Stimulated activated CD4-positive, alpha-beta T cell treated with anti-CD3 and anti-CD28 coated beads, Interleukin-1b, Interleukin-23, amount 100 ng/mL, for 4 hours (primary cell): ENCODE measurements around the gene DOCK10.
A peak's percentile ranks its signal among the peaks of the same experiment; 100 is the strongest.

Experiments used
- DNase-seq, 2 donors: peaks; one replicate each; pipeline ENCODE4 v3.0.0-alpha.2; 2020; ENCODE audit warnings: low read depth in 2 of 2

DOCK10 gene

DNA sequence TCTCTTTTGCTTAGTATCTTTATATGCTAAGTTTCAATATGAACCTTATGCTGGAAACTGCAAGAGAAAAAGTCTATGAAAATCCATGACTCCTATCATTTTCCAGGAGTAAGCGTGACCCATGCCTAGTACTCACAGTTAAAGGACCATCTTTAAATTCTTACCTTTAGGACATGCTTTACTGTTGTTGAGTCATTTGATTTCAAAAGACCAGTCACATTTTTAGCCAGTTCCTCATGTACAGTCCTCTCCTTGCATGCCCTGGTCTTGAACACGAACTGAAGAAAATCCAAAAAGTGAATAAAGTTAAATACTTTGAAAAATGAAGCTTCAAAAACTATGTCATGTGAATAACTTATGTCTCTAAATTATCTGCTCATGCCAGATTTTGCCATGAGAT, 208.3 kb downstream of the DOCK10 start:
- DNase-seq, result no peak

DNA sequence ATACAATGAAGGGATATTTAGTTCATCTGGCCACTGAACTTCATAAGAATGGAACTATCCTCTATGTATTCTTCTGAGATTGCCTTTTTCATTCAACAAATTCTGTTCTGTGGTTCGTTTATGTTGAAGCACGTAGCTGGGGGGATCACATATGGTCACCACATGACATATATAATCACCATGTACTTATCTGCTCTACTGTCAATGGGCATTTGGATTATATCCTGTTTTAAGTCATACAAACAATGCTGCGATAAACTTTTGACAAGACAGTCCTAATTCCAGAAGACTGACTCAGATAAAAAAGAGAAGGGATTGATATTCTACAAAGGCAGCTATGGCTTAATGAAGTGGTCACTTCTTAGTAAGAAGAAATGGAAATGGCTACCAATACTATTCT, 210.1 kb downstream of the DOCK10 start:
- no peak for DNase-seq

DNA sequence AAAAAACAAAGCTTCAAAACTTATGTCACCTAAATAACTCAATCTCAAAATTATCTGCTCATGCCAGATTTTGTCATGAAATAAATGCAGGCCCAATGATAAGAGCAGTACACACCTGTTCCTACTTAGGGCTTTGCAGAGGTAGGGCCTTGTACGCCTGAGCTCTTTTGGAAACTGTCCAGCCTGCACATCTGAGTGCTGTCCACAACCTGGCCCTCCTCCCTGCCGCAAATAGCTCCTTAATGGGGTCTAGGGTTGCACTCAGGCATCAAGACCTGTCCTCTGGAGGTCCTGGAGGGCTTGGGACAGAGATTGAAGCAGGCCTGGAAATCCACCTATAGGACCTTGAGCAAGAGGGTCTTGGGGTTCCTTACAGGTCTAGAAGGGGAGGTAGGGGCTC, 210.7 kb downstream of the DOCK10 start:
- no peak for DNase-seq

DNA sequence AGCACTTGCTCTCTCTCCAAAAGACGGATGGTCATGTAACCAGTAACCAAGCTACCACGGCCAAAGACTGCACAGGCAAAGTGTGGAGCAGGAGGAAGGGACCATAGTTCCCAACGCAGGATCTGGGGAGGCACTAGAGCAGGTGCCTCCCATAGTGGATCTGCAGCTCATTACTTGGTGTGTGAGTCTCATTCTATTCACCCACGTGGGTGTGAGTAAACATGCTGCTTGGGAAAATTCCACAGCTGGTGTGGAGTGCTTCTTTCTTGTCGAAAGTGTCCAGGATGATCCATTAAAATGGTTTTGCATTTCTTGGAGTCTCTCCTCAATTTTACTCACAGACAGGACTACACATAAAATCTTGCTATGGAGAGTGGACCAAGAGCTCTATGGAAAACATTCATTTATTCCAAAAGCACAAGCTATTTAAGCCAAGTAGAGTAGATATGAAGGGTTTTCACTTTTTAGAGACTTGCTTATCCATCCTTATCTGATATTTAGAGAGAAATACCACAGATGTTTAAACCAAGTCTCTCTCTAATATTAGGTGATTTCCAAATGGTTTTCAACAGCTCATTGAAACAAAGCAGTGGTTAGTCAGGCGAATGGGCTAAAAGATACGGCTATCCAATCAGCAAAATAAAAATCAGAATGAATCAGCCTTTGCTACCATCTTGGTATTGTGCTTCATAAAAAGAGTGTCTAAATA, 221.8 kb downstream of the DOCK10 start:
- DNase-seq, result no peak

DNA sequence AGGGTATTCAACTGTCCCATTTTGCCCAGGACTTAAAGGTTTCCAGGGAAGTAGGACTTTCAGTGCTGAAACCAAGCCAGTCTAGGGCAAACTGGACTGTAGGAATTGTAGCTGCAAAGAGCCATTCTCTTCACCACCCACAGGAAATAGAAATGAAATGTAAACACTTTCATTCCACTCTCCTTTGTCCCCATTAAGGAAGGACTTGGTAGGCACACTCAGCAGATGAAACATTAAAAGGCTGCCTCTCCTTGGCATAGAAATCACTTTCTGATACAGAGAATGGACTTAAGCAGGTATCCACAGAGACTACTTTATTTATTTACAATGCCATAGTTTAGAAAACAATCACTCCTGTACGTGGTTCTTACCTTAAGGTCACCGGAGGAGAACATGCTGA, 223.2 kb downstream of the DOCK10 start:
- DNase-seq, result no peak

DNA sequence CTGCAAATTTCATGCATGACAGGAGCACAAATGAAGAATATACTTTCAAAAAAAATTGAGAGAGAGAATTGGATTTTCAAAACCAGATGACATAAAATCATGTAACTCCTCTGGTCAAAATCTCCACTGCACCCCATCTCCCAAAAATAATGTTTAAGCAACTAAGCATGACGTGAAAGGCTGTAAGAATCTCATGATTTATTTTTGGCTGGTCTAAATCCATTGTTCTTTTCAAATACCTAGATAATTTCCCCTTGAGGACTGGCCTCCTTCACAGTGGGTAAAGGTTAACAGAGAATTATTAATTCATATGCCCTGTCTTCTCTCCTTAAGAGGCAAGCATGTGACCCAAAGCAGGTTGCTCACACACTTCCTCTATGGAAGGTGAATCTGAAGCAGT, 224.6 kb downstream of the DOCK10 start:
- DNase-seq, result no peak

DNA sequence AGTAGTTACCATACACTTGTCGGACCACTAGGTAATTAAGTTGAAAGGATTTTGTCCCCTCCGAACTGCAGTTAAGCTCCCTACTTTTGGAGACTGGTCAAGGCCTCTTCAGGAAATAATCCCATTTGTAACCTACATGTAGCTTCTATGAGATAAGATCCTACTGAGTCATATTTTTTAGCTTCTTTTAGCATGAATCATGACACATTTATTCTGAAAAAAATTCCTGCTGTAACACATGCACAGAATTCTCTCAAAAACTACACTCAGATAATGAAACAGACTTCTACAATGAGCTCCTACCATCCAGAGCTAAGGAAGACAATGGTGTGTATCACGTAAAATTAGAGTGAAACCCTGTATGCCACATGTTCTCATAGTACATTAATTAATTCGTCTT, 225.5 kb downstream of the DOCK10 start:
- DNase-seq, result no peak

DNA sequence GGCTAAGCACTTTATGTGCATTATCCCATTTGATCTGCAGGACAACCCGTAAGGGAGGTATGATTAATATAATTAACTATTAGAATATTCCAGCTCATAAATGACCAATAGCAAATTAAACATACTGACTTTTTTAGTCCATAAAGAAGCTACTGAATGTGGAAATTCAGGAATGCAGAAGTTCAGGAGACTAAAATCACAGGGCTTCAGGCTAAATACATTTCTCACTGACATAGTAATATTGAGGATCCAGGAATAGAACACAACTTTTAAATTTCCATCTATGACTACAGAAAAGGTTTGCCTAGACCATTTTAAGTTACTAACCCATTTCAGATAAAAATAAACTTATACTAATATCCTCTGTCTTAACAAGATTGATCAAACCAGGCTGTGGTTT, 228.7 kb downstream of the DOCK10 start:
- DNase-seq, result no peak

DNA sequence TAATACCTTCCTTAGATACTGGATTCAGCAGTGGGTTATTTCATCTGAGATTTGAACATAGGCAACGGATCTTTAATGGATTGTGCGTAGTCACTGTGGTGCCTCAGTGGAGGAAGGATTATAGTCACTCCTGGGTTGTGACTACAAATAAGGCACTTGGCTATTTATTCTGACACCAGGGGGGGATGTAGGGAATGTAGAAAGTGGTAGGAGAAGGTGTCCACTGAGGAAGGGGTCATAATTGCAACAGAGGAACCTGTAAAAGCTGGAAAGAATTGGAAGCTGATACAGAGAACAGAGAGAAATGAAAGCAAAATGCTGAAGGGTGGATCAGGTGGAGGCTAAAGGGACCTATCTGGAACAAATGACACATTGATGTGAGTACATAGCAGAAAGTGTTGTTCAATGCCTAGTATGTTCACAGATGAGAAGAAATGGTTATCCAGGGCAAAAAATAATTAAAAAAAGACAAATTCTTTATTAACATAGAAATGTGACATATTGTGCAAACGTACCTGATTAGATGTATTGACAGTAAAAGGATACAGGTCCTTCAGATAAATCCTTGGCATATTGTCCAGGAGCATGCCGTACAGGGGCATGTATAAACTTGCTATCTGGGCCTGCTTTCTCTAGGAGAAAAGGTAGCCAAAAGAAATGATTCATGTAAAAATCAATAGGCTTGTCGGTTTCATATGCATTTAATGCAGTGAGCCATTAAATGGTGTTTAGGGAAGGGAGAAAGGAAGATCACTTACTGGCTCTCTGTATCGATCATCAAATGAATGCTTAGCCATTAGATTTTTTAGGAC, 234.9 kb downstream of the DOCK10 start:
- no peak for DNase-seq

DNA sequence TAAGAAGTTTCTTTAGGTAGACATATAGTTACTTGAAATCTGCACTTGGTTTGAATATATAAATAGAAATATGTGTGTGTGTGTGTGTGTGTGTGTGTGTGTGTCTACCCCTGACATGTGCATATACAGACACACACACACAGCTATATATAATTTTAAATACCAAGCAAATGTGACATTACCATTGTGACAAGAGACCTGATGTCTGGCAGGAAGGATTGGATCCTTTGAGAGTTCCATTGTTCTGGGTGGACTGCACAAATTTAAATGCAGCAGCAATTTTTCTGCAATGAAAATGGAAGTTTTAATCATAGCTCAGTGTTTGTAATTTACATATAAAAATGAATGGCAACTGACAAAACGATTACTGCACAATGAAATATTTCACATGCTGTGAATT, 238.3 kb downstream of the DOCK10 start:
- DNase-seq, result no peak

DNA sequence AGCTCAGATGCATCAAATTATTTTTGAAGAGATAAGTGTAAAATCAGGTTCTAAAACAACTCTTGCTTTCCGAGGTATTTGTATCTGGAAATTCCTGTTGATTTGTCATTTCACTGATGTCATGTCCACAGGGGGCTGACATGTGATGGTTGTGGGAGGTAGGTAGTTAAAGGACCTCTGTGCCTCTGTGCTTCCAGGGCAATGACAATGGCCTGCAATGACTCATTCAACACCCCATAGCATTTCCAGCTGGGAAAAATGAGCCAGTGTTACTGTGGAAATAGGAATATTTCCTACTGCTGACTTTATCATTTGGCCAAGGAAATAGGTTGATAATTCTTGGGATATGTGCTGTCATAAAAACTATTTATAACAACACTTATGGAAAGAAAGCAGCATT, 239.9 kb downstream of the DOCK10 start:
- DNase-seq, result no peak

DNA sequence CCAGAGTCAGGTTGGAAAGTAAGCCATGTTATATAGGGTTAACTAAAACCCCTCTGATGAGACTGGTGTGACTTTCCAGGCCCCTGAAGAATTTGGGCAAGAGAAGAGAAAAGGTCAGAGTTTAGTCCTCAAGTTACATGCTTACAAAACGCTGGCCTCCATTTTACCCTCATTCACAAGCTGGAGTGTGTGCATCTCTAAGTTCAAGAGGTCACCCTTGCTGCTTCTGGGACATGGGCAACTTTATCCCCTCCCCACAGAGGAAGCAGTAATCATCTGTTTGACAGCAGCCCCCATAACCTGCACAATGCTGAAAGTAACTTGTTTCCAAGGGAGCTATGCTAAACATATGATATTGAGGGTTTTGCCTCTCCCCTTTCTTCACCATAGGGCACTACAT, 240.9 kb downstream of the DOCK10 start:
- no peak for DNase-seq

DNA sequence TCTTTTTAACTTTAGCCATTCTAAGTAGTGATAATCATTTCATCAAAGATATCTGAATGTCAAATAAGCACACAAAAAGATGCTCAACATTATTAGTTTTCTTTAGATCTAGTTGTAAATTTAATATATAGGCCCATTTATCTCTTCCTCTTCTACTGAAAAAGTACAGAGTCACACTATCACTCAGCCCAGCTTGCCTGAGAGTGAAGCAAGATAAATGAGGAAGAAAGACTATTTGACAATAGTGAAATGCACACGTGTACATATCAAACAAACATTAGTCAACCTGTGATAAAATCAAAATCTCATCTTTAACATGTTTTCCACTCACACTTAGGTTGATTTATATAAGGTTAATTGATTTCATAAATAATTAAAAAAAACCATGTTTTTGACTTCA, 242.6 kb downstream of the DOCK10 start:
- no peak for DNase-seq

DNA sequence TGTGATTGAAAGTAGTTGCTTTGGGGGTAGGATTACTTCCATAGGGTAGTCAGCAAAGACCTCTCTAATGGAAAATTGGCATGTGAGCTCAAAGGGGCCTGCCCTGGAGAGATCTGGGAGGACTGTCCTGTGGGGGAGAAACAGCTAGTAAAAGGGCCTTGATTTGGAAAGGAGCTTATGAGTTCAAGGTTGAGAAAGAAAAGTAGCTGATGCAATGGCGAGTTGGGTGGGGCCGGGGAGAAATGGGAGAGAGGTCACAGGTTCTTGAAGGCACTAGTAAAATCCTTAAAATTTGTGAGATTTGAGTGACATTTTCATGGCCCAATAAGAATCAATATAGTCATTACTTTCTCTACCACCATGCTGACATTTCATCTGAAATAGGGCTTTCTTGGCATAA, 244.1 kb downstream of the DOCK10 start:
- no peak for DNase-seq

DNA sequence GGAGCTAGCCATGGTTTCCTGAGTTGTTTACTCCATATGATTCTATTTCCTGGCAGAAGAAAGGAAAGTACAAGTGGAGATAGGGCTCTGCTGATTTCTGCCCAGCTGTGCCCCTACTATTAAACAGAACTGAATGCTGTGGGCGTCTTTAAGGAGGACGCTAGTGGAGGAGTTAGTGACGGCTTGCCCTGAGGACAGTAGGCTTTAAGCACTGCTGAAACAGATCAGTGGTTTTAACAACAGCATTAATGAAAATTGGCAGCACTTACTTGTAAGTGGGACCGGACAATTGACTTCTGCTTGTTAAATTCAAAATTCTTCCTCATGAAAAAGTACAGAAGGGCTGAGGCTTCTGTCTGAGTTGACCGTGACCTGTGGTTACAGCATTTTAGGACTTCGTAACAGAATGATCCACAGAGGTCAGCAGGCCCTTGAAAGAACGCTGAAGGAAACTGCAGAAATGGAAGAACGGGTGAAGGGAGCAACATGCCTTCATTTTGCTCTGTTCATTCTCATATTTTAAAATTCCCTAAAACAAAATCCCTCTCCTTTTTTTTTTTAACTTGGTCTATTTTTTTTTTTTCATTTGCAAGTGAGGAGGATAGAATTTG, 245.5 kb downstream of the DOCK10 start:
- DNase-seq, result no peak

DNA sequence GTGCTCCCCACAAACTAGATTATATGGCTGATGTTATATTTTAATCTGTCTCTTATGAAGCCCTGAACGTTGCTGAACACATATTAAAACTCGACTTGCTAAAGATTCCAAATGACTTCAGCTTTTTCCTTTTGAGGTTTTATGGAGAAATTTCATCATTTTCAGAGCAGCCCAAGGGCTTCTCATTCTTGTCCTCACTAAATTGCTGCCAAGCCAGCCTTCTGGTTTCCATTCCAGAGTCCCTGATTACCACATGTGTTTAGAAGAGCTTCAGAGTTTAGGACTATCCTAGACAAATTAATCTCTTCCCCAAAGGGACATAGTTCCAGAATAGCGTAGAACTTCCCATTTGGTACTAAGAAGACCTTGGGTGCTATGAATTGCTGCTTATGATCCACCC, 248.3 kb downstream of the DOCK10 start:
- no peak for DNase-seq

DNA sequence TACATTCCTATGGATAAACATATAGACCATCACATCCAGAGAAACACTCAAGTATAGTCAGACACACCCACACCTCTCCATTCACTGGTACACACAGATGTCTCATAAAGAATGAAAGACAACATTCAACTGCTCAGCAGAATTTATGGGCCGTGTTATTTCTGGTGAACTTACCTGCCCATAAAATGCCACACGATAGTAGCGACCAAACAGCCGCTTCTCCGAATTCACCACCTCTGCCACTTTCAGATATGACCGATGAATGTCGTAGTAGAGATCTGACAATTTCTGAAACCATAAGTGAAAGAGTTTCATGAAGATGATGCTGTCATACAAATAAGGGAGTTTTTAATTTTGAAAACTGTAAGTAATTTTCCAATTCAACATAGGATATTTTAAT, 255.4 kb downstream of the DOCK10 start:
- DNase-seq, result no peak

DNA sequence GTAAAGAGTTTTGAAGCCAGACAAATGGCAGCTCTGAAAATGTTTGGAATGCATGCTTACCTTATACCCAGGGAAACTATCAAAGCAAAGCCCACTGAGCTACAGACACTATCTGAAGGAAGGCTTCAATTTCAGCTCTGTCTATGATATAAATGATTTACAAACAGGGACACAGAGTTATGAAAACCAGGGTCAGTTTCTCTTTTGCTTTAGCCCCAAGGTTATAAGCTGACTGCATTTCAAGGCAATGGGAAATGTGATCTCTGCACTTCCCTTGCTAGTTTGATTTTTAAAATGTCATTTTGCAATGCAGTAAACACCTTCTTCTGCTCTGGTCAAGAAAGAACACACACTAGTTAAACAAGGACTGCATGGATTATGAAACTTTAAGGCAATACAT, 260.9 kb downstream of the DOCK10 start:
- no peak for DNase-seq

DNA sequence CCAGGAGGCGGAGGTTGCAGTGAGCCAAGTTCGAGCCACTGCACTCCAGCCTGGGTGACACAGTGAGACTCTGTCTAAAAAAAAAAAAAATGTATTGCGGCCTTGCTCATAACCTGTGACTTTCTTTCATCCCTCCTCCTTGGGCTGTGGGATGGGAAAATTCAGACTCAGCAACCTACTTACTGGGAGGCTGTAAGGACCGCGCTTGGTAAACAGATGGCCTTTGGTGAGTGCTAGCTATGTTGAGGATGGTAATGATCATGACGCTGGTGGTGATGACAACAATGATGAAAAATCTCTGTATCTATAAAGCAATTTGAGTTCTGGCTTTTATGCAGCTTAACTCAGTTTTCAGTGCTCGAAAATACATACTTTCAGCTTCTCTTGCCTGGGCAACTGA, 261.4 kb downstream of the DOCK10 start:
- DNase-seq, result no peak

DNA sequence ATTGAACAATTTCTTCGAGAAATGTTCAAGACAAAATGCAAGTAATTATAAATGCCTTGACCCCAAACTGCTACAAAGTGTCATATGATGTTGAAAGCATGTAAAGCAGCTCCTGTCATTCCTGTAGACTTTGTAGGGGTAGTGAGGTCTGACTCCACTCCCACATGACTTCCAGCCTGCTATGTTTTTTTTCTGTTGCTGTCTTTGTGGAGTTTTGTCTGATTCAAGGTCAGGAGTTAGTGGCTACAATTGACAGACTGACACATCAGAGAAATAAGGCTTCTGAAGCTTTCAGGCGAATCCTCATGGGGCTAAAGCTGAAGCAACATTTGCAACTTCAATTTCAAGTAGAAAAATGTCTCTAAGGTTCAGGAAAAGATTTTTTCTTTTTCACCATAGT, 262.2 kb downstream of the DOCK10 start:
- DNase-seq, result no peak

DNA sequence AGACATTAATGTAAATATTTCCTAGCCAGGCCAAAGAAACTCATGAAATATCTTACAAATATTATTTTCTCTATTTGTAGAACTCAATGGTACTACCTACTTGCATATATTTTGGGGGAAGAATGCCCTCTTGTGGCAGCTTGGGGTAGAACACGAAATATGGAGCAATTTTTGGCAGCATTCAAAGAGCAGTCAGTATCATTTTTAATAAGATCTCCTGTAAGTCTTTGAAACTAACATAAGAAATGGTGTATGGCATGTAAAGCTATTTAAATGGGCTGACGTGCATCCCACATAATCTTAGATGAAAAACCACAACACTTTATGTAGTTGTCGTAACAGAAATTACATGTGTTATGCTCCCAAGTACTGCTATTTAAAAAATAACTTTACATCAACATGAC, 263.8 kb downstream of the DOCK10 start:
- peak; percentile 28 to 53 for DNase-seq

DNA sequence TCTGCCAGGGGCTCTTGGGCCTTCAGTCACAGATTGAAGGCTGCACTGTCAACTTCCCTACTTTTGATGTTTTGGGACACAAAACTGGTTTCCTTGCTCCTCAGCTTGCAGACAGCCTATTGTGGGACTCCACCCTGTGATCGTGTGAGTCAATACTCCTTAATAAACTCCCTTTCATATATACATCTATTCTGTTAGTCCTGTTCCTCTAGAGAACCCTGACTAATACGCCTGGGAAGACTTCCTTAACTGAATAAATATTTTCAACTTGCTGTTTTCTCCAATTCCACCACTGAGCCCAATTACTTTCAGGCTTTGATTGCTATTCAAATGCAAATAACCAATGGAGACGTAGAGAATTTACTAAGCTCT, 264.7 kb downstream of the DOCK10 start:
- DNase-seq, result no peak
